ENCODE data around the gene CDR2L.

DNA sequence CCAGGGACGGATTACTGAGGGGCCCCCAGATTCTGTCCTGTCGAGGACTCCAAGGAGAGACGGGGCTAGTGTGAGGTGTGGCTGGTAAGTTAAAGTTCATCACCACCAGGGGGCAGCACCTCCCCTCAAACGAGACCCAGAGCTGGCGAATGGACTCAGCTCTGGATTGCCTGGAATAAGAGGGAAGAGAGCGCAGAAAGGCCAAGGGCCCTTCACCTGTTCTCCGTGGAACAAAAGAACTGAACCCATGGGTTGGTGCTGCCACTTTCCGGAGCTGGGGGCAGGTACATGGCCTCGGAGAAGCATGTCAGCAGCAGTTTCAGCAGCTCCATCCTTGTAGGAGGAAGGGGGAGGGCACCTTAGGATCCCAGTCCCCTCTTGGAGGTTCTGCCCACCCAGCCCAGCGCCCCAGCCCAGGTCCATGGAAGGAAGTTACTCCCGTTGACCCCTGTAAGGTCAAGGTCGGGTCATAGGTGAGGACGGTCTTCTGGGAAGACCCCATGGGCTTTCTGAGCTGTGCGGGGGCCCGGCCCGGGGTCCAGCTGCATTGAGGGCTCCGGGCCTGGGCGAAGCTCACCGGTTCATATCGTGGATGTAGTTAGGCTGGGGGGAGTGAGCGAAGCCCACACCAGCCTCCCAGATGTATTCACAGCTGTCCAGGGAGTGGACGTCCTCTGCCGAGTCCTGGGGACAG, 25.6 kb upstream of the CDR2L start:
- TF ChIP-seq FOSL2 (IDR thresholded peaks at IDR 0.05) (no peak), FOSL2 (CRISPR knock-in tag; IDR thresholded peaks at IDR 0.05) (no peak), MYC (IDR thresholded peaks at IDR 0.05; ENCODE audit: borderline replicate concordance, low read length) (no peak), MAFK (IDR thresholded peaks at IDR 0.05; ENCODE audit: partially characterized antibody) (no peak), KDM1A (IDR thresholded peaks at IDR 0.05; ENCODE audit: low read depth) (no peak)
- TF ChIP-seq, protein P1, sequence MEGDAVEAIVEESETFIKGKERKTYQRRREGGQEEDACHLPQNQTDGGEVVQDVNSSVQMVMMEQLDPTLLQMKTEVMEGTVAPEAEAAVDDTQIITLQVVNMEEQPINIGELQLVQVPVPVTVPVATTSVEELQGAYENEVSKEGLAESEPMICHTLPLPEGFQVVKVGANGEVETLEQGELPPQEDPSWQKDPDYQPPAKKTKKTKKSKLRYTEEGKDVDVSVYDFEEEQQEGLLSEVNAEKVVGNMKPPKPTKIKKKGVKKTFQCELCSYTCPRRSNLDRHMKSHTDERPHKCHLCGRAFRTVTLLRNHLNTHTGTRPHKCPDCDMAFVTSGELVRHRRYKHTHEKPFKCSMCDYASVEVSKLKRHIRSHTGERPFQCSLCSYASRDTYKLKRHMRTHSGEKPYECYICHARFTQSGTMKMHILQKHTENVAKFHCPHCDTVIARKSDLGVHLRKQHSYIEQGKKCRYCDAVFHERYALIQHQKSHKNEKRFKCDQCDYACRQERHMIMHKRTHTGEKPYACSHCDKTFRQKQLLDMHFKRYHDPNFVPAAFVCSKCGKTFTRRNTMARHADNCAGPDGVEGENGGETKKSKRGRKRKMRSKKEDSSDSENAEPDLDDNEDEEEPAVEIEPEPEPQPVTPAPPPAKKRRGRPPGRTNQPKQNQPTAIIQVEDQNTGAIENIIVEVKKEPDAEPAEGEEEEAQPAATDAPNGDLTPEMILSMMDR (IDR thresholded peaks at IDR 0.05): peak; percentile 95
- TF ChIP-seq, protein P2, sequence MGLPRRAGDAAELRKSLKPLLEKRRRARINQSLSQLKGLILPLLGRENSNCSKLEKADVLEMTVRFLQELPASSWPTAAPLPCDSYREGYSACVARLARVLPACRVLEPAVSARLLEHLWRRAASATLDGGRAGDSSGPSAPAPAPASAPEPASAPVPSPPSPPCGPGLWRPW (IDR thresholded peaks at IDR 0.05): no peak
- TF ChIP-seq, protein P3, sequence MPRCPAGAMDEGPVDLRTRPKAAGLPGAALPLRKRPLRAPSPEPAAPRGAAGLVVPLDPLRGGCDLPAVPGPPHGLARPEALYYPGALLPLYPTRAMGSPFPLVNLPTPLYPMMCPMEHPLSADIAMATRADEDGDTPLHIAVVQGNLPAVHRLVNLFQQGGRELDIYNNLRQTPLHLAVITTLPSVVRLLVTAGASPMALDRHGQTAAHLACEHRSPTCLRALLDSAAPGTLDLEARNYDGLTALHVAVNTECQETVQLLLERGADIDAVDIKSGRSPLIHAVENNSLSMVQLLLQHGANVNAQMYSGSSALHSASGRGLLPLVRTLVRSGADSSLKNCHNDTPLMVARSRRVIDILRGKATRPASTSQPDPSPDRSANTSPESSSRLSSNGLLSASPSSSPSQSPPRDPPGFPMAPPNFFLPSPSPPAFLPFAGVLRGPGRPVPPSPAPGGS (IDR thresholded peaks at IDR 0.05): no peak

Measured in A549 (cell line).